ENCODE results near the gene FCSK. TPM values are rescaled to one million over a fixed set of nuclear protein-coding genes. Genes with fewer than 3 reads are reported as not detected.

The FCSK gene
- total RNA-seq, 3 donors from 2014 or later, result 30.1 to 47.4 (median 33.0) TPM

GRCh38 chr16:70526403-70526802, 72.0 kb downstream of the FCSK start:
- H3K9me3 ChIP-seq, result no peaks in the 10 kb centered on the region
- H3K4me3 ChIP-seq, result no peak overlapping the region
- no peak for TF ChIP-seq CTCF (IDR thresholded peaks at IDR 0.05)
- H3K4me1 ChIP-seq (ENCODE audit: low read depth), result peaks cover 23% of the 10 kb centered on the region
- intact Hi-C loops (cut with DNase I, micrococcal nuclease), result no loop called here
- peaks cover 9% of the 10 kb centered on the region for H3K36me3 ChIP-seq (ENCODE audit: low read depth)
- DNase-seq (no peak), ATAC-seq (no peak)

- Histone ChIP-seq H3K9me3 (no peaks in the 10 kb centered on the region), H3K36me3 (ENCODE audit: low read depth) (peaks cover 13% of the 10 kb centered on the region), H3K4me1 (ENCODE audit: low read depth) (peaks cover 21% of the 10 kb centered on the region), H3K4me3 (no peak overlapping the region)
- DNase-seq (no peak), ATAC-seq (no peak)
- intact Hi-C loops (cut with DNase I, micrococcal nuclease), result no loop called here
- TF ChIP-seq CTCF (IDR thresholded peaks at IDR 0.05), result no peak
Observed at GRCh38 chr16:70527315-70527996, 73.1 kb downstream of the FCSK start.

GRCh38 chr16:70529051-70529777, 74.8 kb downstream of the FCSK start:
- H3K9me3 ChIP-seq, result no peaks in the 10 kb centered on the region
- peaks cover 17% of the 10 kb centered on the region for H3K4me1 ChIP-seq (ENCODE audit: low read depth)
- H3K4me3 ChIP-seq, result no peak overlapping the region
- peak; percentile 37 for ATAC-seq
- DNase-seq, result peak in 1 of 3 donors; percentile 17
- H3K36me3 ChIP-seq (ENCODE audit: low read depth), result peaks cover 13% of the 10 kb centered on the region
- intact Hi-C loops (cut with DNase I, micrococcal nuclease), result no loop called here
- TF ChIP-seq CTCF (IDR thresholded peaks at IDR 0.05), result no peak

Other genes starting within 250 kb of the FCSK start
- gene EXOSC6, start 202.7 kb upstream of the FCSK start, total RNA-seq, result 10 to 100 TPM; 14.7 to 29.3 (median 19.4) TPM
- gene AARS1, start 165.1 kb upstream of the FCSK start, total RNA-seq, result 10 to 100 TPM; 30.1 to 77.7 (median 42.7) TPM
- 10 to 100 TPM; 22.5 to 34.7 (median 28.7) TPM for gene DDX19B, start 155.4 kb upstream of the FCSK start, total RNA-seq
- 10 to 100 TPM; 19.1 to 34.7 (median 21.4) TPM for gene DDX19A, start 107.7 kb upstream of the FCSK start, total RNA-seq
- 10 to 100 TPM in 1 of 3 donors, 1 to 10 TPM in 2; 4.2 to 22.4 (median 9.5) TPM for gene ST3GAL2, start 15.5 kb upstream of the FCSK start, total RNA-seq
- gene COG4, start 69.0 kb downstream of the FCSK start, total RNA-seq, result 10 to 100 TPM; 58.3 to 66.2 (median 60.5) TPM
- gene SF3B3, start 69.2 kb downstream of the FCSK start, total RNA-seq, result 100 to 1,000 TPM; 158 to 179 (median 173) TPM
- 1 to 10 TPM; 1.2 to 2.2 (median 1.8) TPM for gene IL34, start 192.0 kb downstream of the FCSK start, total RNA-seq
- 100 to 1,000 TPM in 1 of 3 donors, 10 to 100 TPM in 2; 11.8 to 151 (median 28.2) TPM for gene MTSS2, start 231.5 kb downstream of the FCSK start, total RNA-seq